Right atrium auricular region (tissue), 2 donors: ENCODE data around the gene PERP. TPM values are rescaled to one million over a fixed set of nuclear protein-coding genes. Genes with fewer than 3 reads are reported as not detected.
A peak's percentile ranks its signal among the peaks of the same experiment; 100 is the strongest.

Experiments used
- DNase-seq: peaks from one replicate; pipeline ENCODE4 v3.0.0-alpha.2; 2019; ENCODE audit warnings: low spot score
- H3K27ac ChIP-seq, 2 donors: fragments of 200-600 bp; sonication (generic); 1 replicate in 1 of 2; 2 replicates in 1 of 2; pipeline ENCODE4 v1.5.1; 2016 to 2019
- H3K27me3 ChIP-seq, 2 donors: fragments of 200-600 bp; sonication (generic); one replicate each; pipeline versions ENCODE4 v1.5.1 to v1.6.0; 2017 to 2019
- H3K36me3 ChIP-seq: fragments of 200-600 bp; sonication (generic); one replicate; pipeline ENCODE4 v1.5.1; 2016
- H3K4me1 ChIP-seq, 2 donors: fragments of 200-600 bp; sonication (generic); one replicate each; pipeline versions ENCODE4 v1.5.1 to v1.6.0; 2017 to 2019
- H3K4me3 ChIP-seq, 2 donors: fragments of 200-600 bp; sonication (generic); 1 replicate in 1 of 2; 2 replicates in 1 of 2; pipeline ENCODE4 v1.5.1; 2017 to 2019; ENCODE audit warnings: mild to moderate bottlenecking in 1 of 2, moderate library complexity in 1 of 2
- H3K9me3 ChIP-seq, 2 donors: fragments of 200-600 bp; sonication (generic); one replicate each; pipeline ENCODE4 v1.5.1; 2019
- total RNA-seq, 2 donors: library from RNA; depleted of rRNA; stranded (reverse); fragments of >200 nt; gene quantifications; one replicate each; pipeline ENCODE4 v1.1.0, GENCODE V29; 2016
- TF ChIP-seq, protein P1 (sequence below), 2 donors: fragments of 200-600 bp; sonication (generic); IDR thresholded peaks; one replicate each; pipeline ENCODE4 v1.5.1; 2019; ENCODE audit warnings: antibody characterized with exemption in 2 of 2

Gene PERP
- total RNA-seq, 2 donors from 2014 or later, result 46.3 to 57.8 TPM

DNA sequence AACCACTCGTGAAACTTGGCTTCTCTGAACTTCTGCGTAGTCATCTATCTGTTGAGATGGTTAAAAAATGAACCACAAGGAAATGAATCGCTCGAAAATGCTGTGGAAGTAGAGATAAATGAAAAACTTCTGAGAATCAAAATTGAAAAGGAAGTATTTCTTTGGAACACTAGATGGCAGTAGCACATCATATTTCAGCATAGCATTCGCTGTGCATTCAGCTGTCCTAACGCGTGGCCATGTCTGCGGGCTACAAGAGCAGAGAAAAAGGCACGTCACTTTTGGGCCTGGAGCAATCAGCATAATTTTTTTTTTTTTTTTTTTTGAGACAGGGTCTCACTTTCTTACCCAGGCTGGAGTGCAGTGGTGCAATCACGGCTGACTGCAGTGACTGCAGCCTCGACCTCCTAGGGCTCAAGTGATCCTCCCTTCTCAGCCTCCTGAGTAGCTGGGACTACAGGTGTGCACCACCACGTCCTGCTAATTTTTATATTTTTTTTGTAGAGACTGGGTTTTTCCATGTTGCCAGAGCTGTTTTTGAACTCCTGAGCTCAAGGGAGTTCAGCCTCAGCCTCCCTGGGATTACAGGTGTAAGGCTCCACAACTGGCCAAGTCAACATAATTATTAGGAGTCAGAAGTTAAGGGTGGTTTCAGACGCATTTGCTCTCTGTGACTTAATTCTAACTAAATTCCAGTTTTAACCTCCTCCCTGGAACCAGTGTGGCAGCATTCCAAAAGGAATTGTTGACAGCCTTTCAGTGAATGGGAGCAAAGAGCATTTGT, 8.8 kb upstream of the PERP start:
- peak; percentile 68 for DNase-seq
- H3K27me3 ChIP-seq, result no peaks in the 10 kb centered on the region
- H3K27ac ChIP-seq, result no peak overlapping the region
- TF ChIP-seq, protein P1, sequence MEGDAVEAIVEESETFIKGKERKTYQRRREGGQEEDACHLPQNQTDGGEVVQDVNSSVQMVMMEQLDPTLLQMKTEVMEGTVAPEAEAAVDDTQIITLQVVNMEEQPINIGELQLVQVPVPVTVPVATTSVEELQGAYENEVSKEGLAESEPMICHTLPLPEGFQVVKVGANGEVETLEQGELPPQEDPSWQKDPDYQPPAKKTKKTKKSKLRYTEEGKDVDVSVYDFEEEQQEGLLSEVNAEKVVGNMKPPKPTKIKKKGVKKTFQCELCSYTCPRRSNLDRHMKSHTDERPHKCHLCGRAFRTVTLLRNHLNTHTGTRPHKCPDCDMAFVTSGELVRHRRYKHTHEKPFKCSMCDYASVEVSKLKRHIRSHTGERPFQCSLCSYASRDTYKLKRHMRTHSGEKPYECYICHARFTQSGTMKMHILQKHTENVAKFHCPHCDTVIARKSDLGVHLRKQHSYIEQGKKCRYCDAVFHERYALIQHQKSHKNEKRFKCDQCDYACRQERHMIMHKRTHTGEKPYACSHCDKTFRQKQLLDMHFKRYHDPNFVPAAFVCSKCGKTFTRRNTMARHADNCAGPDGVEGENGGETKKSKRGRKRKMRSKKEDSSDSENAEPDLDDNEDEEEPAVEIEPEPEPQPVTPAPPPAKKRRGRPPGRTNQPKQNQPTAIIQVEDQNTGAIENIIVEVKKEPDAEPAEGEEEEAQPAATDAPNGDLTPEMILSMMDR (IDR thresholded peaks at IDR 0.05), result peak; percentile 61 to 83
- H3K4me1 ChIP-seq, result no peaks in the 10 kb centered on the region
- H3K4me3 ChIP-seq, result no peak overlapping the region
- H3K9me3 ChIP-seq, result no peaks in the 10 kb centered on the region
- H3K36me3 ChIP-seq, result no peaks in the 10 kb centered on the region

DNA sequence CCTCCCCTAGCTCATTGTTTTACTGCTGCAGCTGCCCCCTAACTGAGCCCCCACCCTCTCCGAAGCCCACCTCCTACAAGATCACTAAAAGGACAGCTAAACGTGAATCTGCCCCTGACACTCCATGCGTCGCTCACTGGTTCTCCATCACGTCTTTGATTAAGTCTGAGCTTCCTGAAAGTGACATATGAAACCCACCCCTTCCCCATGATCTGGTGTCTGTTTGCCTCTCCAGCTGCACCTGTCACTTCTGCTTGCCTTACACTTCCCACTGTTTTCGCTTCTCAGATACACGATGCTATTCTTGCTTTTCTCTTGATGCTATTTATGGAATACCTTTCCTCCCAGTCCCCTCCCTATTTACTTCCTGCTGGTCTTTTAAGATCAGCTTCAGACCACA, 8.0 kb upstream of the PERP start:
- Histone ChIP-seq H3K36me3 (no peaks in the 10 kb centered on the region), H3K4me1 (no peaks in the 10 kb centered on the region), H3K27me3 (no peaks in the 10 kb centered on the region), H3K9me3 (no peaks in the 10 kb centered on the region), H3K27ac (no peak overlapping the region), H3K4me3 (no peak overlapping the region)
- DNase-seq, result no peak
- TF ChIP-seq, protein P1 (IDR thresholded peaks at IDR 0.05), result no peak

DNA sequence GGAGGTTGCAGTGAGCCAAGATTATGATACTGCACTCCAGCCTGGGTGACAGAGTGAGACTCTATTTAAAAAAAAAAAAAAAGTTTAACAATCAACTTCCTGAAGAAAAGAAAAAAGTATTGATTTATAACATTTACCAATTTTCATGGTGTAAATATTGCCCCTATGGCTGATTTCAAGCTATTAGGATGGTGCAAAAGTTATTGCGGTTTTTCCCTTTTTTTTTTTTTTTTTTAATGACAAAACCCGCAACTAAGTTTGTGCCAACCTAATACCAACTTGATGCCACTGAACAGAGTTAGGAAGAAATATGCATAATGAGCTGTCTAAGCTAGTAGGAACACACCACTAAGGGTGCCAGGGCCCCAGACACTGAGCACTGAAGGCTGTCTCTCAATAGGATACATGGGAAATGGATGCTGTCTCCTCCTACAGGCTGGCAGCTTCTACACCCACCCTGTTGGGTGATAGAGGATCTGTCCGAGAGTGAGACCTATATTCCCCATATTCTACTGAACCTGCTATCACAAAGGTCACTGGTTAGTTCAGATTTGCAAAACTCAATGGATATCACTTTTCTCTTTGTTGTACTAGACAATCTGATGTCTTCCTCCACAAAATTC, 6.5 kb upstream of the PERP start:
- no peak for DNase-seq
- TF ChIP-seq, protein P1 (IDR thresholded peaks at IDR 0.05), result no peak
- Histone ChIP-seq H3K27me3 (no peaks in the 10 kb centered on the region), H3K27ac (no peak overlapping the region), H3K4me1 (no peaks in the 10 kb centered on the region), H3K4me3 (no peak overlapping the region), H3K9me3 (no peaks in the 10 kb centered on the region), H3K36me3 (no peaks in the 10 kb centered on the region)

DNA sequence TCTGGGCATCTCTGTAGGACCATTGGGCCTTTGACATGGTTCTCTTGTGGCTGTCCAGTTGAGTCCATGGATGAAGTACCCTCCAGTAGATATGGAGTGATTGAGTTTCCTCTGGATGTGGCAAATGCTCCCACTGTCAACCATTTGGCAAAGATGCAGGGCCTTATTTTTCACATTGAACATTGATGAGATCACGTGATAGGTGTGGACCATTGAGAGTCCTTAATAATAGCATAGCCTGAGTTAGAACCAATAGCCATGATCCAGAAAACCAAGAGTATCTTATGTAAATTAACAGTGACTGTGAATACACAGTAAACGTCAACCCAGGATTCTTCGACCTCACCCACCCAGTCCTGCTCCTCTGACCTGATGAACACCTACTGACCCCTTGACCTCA, 3.0 kb upstream of the PERP start:
- Histone ChIP-seq H3K4me3 (no peak overlapping the region), H3K9me3 (no peaks in the 10 kb centered on the region), H3K27me3 (no peaks in the 10 kb centered on the region), H3K4me1 (peaks cover 0 to 15% of the 10 kb centered on the region in 2 donors), H3K36me3 (no peaks in the 10 kb centered on the region), H3K27ac (no peak overlapping the region)
- no peak for DNase-seq
- TF ChIP-seq, protein P1 (IDR thresholded peaks at IDR 0.05), result no peak

DNA sequence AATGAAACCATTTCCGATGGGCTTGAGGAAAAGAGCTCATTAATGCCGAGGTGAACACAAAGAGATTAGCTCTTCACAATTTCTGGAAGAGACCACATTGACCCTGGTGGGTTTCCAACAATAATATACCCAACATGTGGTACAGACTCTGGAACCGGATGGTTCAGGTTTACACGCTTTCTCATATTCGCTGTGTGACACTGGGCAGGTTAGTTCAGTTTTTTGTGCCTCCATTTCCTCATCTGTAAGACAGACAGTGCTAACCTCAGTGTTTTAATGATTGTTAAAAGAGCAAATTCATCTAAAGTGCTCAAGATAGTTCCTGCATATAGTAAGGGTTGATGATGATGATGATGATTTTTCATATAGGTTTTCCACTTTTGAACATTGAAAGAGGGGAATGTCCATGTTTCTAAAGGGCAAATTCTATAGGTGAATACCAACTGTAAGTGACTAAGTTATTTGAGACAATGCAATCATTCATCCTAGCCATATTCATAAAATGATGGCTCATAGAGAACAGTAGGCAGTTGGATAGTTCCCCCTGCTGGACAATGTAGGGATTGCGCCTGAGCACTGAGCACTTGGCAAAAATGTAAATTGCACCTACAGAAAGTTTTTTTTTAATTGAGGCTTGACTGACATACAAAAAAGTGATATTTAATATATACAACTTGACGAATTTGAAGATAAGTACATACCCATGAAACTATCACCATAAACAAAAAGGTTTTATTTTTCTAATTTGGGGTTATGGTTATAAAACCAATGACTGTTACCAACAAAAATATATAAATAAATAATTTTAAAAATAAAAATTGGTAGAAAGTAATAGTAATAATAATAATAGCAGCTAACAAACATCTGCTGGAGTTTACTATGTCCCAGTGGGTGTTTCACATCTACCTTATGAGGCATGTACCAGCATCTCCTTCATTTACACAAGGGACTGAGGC, 2.1 kb upstream of the PERP start:
- TF ChIP-seq, protein P1 (IDR thresholded peaks at IDR 0.05), result peak; percentile 93 to 96
- H3K9me3 ChIP-seq, result no peaks in the 10 kb centered on the region
- no peak overlapping the region for H3K27ac ChIP-seq
- no peak overlapping the region for H3K4me3 ChIP-seq
- peak; percentile 81 for DNase-seq
- H3K36me3 ChIP-seq, result no peaks in the 10 kb centered on the region
- no peaks in the 10 kb centered on the region for H3K27me3 ChIP-seq
- H3K4me1 ChIP-seq, result peaks cover 0 to 15% of the 10 kb centered on the region in 2 donors
